A673 (cell line): ENCODE measurements around the gene LIX1. TPM values are rescaled to one million over a fixed set of nuclear protein-coding genes. Genes with fewer than 3 reads are reported as not detected.

Experiments
- BruUV-seq: library from RNA; stranded (reverse); fragments of 400-500 nt; replicated peaks from 2 replicates; lab custom pipeline; 2021; lab: Mats Ljungman, UMichigan
- CTCF ChIA-PET: fragments of 300-600 bp; sonication (Branson Sonifier 250); formaldehyde crosslinking; loops from one replicate; lab custom pipeline; 2022; ENCODE audit warnings: antibody characterized with exemption; lab: Charles Lee
- POLR2A ChIA-PET: fragments of 300-600 bp; sonication (Branson Sonifier 250); formaldehyde crosslinking; loops from one replicate; lab custom pipeline; 2022; ENCODE audit warnings: antibody characterized with exemption; ENCODE audit not compliant: low non-redundant PET; lab: Charles Lee
- DNase-seq: peaks from one replicate; pipeline ENCODE4 v3.0.0-alpha.2; 2015; ENCODE audit warnings: low spot score
- H3K27ac ChIP-seq: fragments of 200-600 bp; sonication (generic); 2 replicates; pipeline ENCODE4 v1.5.1; 2016; ENCODE audit warnings: mixed run types, low read depth, mild to moderate bottlenecking, mixed read lengths, antibody characterized with exemption, low read length; ENCODE audit not compliant: poor library complexity, severe bottlenecking
- H3K27me3 ChIP-seq: fragments of 200-600 bp; sonication (generic); replicated peaks from 2 replicates; pipeline ENCODE4 v1.6.1; 2017; ENCODE audit warnings: mixed run types, low read depth, mild to moderate bottlenecking, mixed read lengths, antibody characterized with exemption, low read length; ENCODE audit not compliant: insufficient read depth, poor library complexity
- H3K36me3 ChIP-seq: fragments of 200-600 bp; sonication (generic); 2 replicates; pipeline ENCODE4 v1.6.1; 2016; ENCODE audit warnings: mixed run types, mild to moderate bottlenecking, mixed read lengths, antibody characterized with exemption, low read length; ENCODE audit not compliant: insufficient read depth, poor library complexity, severe bottlenecking
- H3K4me1 ChIP-seq: fragments of 200-600 bp; sonication (generic); 2 replicates; pipeline ENCODE4 v1.6.1; 2017; ENCODE audit warnings: mixed run types, mild to moderate bottlenecking, mixed read lengths, antibody characterized with exemption, low read length; ENCODE audit not compliant: insufficient read depth, poor library complexity, severe bottlenecking
- H3K4me3 ChIP-seq: fragments of 200-600 bp; sonication (generic); 2 replicates; pipeline ENCODE4 v1.5.1; 2016; ENCODE audit warnings: low read depth, mixed run types, mild to moderate bottlenecking, mixed read lengths, low read length; ENCODE audit not compliant: poor library complexity, severe bottlenecking
- H3K9me3 ChIP-seq: fragments of 200-600 bp; sonication (generic); 2 replicates; pipeline ENCODE4 v1.6.1; 2016; ENCODE audit warnings: mixed run types, low read depth, mild to moderate bottlenecking, mixed read lengths, antibody characterized with exemption, low read length; ENCODE audit not compliant: poor library complexity, severe bottlenecking
- CTCF ChIP-seq: fragments of 300-800, 200-600 bp; sonication (generic); conservative IDR thresholded peaks from 2 replicates; pipeline ENCODE4 v1.5.1; 2017; ENCODE audit warnings: low read depth, mild to moderate bottlenecking, antibody characterized with exemption, low read length, moderate library complexity, mixed read lengths
- EZH2 ChIP-seq: fragments of 200-600 bp; sonication (generic); IDR thresholded peaks from 2 replicates; pipeline ENCODE4 v1.6.1; 2017; ENCODE audit warnings: borderline replicate concordance, low read depth, mild to moderate bottlenecking, mixed read lengths, antibody characterized with exemption, low read length; ENCODE audit not compliant: poor library complexity, severe bottlenecking
- intact Hi-C: fragments of 100-400 bp; cut with micrococcal nuclease; formaldehyde crosslinking; loops from one replicate; pipeline ENCODE4 v1.10.0; 2022; ENCODE audit not compliant: unreplicated experiment
- total RNA-seq: library from RNA; stranded (reverse); gene quantifications from 2 replicates; pipeline ENCODE4 v1.2.3, GENCODE V29; 2021

LIX1 gene
- total RNA-seq, 1 experiment from 2014 or later, result not detected

GRCh38 chr5:97163790-97164285 lies 21.4 kb upstream of the LIX1 start:
- peaks cover 44% of the 10 kb centered on the region for H3K36me3 ChIP-seq

DNA sequence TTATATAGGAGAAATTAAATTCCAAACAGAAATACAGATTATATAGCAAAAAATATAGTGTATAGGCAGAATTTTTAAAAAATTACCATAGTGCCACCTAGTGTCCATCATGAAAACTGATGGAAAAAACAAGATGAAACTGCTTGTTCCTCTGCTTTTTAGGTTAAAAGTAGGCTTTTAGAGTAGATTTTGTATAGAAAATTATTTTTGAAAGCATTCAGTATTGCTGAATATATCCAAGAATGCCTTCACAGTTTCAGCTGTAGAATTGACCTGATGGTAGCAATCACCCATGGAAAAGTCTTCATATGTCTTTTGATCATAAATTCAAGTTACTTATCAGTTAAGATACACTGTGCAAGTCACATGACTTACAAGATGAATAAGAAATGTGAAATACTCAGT lies 21.0 kb upstream of the LIX1 start:
- ChIA-PET CTCF (interaction anchor here (0.7 to 1.3 kb wide), 3 partner anchors 294 to 411 kb away, joined by 3 read pairs; no protein-coding TSS in a partner anchor), POLR2A (no interaction called here)
- no peaks in the 10 kb centered on the region for H3K27me3 ChIP-seq
- no peak overlapping the region for H3K27ac ChIP-seq
- BruUV-seq, result no TSS peak
- intact Hi-C loops, result loop anchor here (2.0 to 5.0 kb wide), 3 partner anchors 166 to 819 kb away; no protein-coding TSS in a partner anchor
- TF ChIP-seq EZH2 (no peak), CTCF (peak; percentile 78)
- H3K9me3 ChIP-seq, result no peaks in the 10 kb centered on the region
- peaks cover 42% of the 10 kb centered on the region for H3K36me3 ChIP-seq
- peak; percentile 29 for DNase-seq
- H3K4me1 ChIP-seq, result no peaks in the 10 kb centered on the region
- H3K4me3 ChIP-seq, result no peak overlapping the region

More at GRCh38 chr5:97163790-97164285, 21.4 kb upstream of the LIX1 start:
- no peaks in the 10 kb centered on the region for H3K4me1 ChIP-seq
- intact Hi-C loops, result loop anchor here (2.0 to 5.0 kb wide), 3 partner anchors 167 to 819 kb away; no protein-coding TSS in a partner anchor
- no peak overlapping the region for H3K27ac ChIP-seq
- CTCF ChIA-PET, result interaction anchor here (0.7 to 1.3 kb wide), 2 partner anchors 295 to 412 kb away, joined by 3 read pairs; no protein-coding TSS in a partner anchor
- H3K27me3 ChIP-seq, result no peaks in the 10 kb centered on the region
- no peak for DNase-seq
- no peak overlapping the region for H3K4me3 ChIP-seq
- no peaks in the 10 kb centered on the region for H3K9me3 ChIP-seq
- POLR2A ChIA-PET, result no interaction called here
- no peak for TF ChIP-seq CTCF
- TF ChIP-seq EZH2, result no peak
- BruUV-seq, result no TSS peak

GRCh38 chr5:97162045-97162444 lies 19.6 kb upstream of the LIX1 start:
- no TSS peak for BruUV-seq
- intact Hi-C loops, result loop anchor here (1.0 to 5.0 kb wide), 5 partner anchors 165 to 817 kb away; no protein-coding TSS in a partner anchor
- Histone ChIP-seq H3K4me1 (no peaks in the 10 kb centered on the region), H3K27me3 (no peaks in the 10 kb centered on the region), H3K36me3 (peaks cover 29% of the 10 kb centered on the region), H3K27ac (no peak overlapping the region), H3K4me3 (no peak overlapping the region), H3K9me3 (peaks cover 8% of the 10 kb centered on the region)
- ChIA-PET POLR2A (no interaction called here), CTCF (interaction anchor here (1.0 to 1.5 kb wide), 2 partner anchors 20 to 293 kb away, joined by 4 to 6 read pairs; partner anchors contain the start of gene LIX1)
- TF ChIP-seq EZH2 (no peak), CTCF (peak; percentile 86)
- DNase-seq, result peak; percentile 82
